ENCODE results near the gene MKI67. TPM values are rescaled to one million over a fixed set of nuclear protein-coding genes. Genes with fewer than 3 reads are reported as not detected.

MKI67 gene
- total and polyA plus RNA-seq, 10 donors = 0.61 to 21.6 (median 7.6) TPM

DNA sequence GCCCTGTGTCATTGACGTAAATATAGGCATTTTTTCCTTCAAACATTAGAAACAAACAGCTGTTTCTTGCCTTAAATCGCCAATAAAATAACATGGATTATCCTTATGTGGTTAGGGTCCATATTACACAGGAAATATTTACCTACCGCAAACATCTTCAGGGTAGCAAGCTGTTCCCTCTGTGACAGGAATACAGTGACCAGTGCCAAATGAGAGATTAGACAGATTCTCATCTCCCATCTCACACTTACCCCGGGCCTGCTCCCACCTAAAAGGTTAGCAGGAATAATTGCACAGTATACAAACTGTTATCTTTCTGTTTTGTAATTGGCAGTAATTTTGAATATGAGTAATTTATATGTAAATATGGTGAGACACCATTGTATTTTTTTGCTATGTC is 16.5 kb downstream of the MKI67 start:
- no peak for DNase-seq
- no peaks in the 10 kb centered on the region for H3K27me3 ChIP-seq (replicated peaks in 1 of 7)
- H3K9me3 ChIP-seq = no peaks in the 10 kb centered on the region
- intact Hi-C loops (cut with DNase I; ENCODE audit: low total_unique reads) = no loop called here
- WGBS, 5 donors = 95 to 99% (median 98%) methylated on average over 4 of the region's 4 CpGs
- H3K4me3 ChIP-seq = no peak overlapping the region
- TF ChIP-seq POLR2AphosphoS5 (IDR thresholded peaks at IDR 0.05) (no peak), POLR2A (IDR thresholded peaks at IDR 0.05) (no peak)
- TF ChIP-seq, protein P1, sequence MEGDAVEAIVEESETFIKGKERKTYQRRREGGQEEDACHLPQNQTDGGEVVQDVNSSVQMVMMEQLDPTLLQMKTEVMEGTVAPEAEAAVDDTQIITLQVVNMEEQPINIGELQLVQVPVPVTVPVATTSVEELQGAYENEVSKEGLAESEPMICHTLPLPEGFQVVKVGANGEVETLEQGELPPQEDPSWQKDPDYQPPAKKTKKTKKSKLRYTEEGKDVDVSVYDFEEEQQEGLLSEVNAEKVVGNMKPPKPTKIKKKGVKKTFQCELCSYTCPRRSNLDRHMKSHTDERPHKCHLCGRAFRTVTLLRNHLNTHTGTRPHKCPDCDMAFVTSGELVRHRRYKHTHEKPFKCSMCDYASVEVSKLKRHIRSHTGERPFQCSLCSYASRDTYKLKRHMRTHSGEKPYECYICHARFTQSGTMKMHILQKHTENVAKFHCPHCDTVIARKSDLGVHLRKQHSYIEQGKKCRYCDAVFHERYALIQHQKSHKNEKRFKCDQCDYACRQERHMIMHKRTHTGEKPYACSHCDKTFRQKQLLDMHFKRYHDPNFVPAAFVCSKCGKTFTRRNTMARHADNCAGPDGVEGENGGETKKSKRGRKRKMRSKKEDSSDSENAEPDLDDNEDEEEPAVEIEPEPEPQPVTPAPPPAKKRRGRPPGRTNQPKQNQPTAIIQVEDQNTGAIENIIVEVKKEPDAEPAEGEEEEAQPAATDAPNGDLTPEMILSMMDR (IDR thresholded peaks at IDR 0.05 in 8 of 11, conservative IDR thresholded peaks at IDR 0.05 in 3 of 11) = no peak
- H3K36me3 ChIP-seq = peaks cover 0 to 99% (median 0%) of the 10 kb centered on the region in 6 donors
- H3K4me1 ChIP-seq = no peaks in the 10 kb centered on the region
- no peak overlapping the region for H3K27ac ChIP-seq

DNA sequence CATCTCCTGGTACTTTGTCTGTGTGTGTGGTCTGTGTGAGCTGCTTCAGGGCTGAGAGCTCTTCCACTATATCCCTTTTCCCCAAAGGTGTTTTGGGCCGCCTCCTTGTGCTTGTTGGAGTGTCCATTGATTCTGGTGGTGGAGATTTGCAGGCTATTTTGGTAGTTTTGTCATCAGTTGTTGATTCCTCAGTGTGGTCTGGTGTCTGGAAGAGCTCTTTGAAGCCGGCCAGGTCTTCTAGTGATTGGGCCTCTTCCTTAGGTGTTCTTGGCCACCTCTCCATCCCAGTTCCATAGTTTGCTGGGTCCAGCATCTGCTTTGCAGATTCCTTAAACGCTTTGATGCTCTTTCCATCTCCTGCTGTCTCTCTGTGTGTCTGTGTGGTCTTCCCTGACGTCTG is 20.8 kb downstream of the MKI67 start:
- intact Hi-C loops (cut with DNase I; ENCODE audit: low total_unique reads) = no loop called here
- DNase-seq = no peak
- Histone ChIP-seq H3K27ac (no peak overlapping the region), H3K27me3 (replicated peaks in 1 of 7) (no peaks in the 10 kb centered on the region), H3K4me3 (no peak overlapping the region), H3K36me3 (peaks cover 0 to 99% (median 0%) of the 10 kb centered on the region in 6 donors), H3K9me3 (no peaks in the 10 kb centered on the region), H3K4me1 (peaks cover 0 to 11% (median 0%) of the 10 kb centered on the region in 6 donors)
- TF ChIP-seq, protein P1 (IDR thresholded peaks at IDR 0.05 in 8 of 11, conservative IDR thresholded peaks at IDR 0.05 in 3 of 11) = no peak
- TF ChIP-seq POLR2A (IDR thresholded peaks at IDR 0.05) = no peak
- TF ChIP-seq POLR2AphosphoS5 (IDR thresholded peaks at IDR 0.05) = no peak
- 91 to 98% (median 97%) methylated on average over 4 of the region's 4 CpGs for WGBS, 5 donors

DNA sequence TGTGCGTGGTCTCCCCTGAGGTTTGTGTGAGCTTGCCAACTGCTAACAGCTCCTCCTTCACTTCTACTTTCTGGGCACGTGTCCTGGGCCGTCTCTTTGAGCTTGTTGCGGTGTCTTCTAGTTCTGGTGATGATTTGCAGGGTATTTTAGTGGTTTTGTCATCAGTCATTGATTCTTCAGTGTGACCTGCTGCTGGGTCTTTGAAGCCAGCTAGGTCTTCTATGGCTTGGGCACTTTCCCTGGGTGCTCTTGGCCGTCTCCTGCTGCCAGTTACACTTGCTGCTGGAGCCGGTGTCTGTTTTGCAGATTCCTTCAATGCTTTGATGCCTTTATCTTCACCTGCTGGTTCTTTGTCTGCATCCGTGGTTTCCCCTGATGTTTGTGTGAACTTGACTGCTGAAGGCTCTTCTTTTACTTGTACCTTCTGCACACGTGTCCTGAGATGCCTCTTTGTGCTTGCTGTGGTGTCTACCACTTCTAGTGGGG is 23.0 kb downstream of the MKI67 start:
- intact Hi-C loops (cut with DNase I; ENCODE audit: low total_unique reads) = no loop called here
- Histone ChIP-seq H3K4me3 (no peak overlapping the region), H3K27ac (peak overlapping the region in 1 of 8 donors; percentile 40), H3K4me1 (peaks cover 0 to 13% (median 0%) of the 10 kb centered on the region in 6 donors), H3K36me3 (peaks cover 0 to 100% (median 0%) of the 10 kb centered on the region in 6 donors), H3K27me3 (replicated peaks in 1 of 7) (no peaks in the 10 kb centered on the region), H3K9me3 (no peaks in the 10 kb centered on the region)
- 75 to 92% (median 80%) methylated on average over 8 of the region's 8 CpGs for WGBS, 5 donors
- no peak for TF ChIP-seq POLR2A (IDR thresholded peaks at IDR 0.05)
- TF ChIP-seq, protein P1 (IDR thresholded peaks at IDR 0.05 in 8 of 11, conservative IDR thresholded peaks at IDR 0.05 in 3 of 11) = no peak
- no peak for TF ChIP-seq POLR2AphosphoS5 (IDR thresholded peaks at IDR 0.05)
- DNase-seq = no peak

DNA sequence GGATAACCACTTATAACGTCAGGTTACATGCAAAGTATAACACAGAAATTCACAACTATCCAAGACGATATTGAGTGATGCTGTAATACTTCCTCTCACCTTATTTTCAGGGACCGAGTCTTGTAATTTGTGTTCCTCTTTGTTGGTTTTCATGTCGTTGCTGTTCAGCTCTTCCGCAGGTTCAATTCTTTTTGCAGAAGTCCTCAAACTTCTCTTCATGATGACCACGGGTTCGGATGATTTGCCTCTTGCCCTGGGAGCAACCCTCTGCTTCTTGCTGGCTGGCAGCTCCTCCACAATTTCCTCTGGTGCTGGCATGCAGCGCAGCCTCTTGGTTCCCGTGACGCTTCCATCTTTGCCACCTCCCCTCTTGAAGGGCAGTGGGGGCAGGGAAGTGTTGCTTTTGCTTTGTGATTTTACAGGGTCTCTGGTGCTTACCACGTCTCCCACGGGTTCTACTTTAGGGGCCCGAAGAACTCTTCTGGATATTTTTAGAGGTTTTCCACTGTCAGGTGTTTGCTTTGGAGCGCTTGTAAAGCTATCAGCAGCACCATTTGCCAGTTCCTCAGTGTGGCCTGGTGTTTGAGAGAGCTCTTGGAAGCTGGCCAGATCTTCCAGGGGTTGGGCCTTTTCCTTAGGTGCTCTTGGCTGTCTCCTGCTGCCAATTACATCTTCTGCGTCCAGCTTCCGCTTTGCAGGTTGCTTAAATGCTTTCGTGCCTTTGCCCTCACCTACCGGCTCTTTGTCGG is 23.6 kb downstream of the MKI67 start:
- Histone ChIP-seq H3K4me1 (peaks cover 0 to 16% (median 0%) of the 10 kb centered on the region in 6 donors), H3K9me3 (no peaks in the 10 kb centered on the region), H3K36me3 (peaks cover 0 to 100% (median 0%) of the 10 kb centered on the region in 6 donors), H3K4me3 (no peak overlapping the region), H3K27ac (peak overlapping the region in 1 of 8 donors; percentile 40), H3K27me3 (replicated peaks in 1 of 7) (no peaks in the 10 kb centered on the region)
- TF ChIP-seq POLR2AphosphoS5 (IDR thresholded peaks at IDR 0.05) (no peak), POLR2A (IDR thresholded peaks at IDR 0.05) (no peak)
- TF ChIP-seq, protein P1 (IDR thresholded peaks at IDR 0.05 in 8 of 11, conservative IDR thresholded peaks at IDR 0.05 in 3 of 11) = no peak
- DNase-seq = no peak
- 72 to 82% (median 79%) methylated on average over 19 of the region's 19 CpGs for WGBS, 5 donors
- intact Hi-C loops (cut with DNase I; ENCODE audit: low total_unique reads) = no loop called here

Data from spleen (tissue), 11 donors.